OCI-LY7 (cell line): ENCODE data around the gene PIH1D2. TPM values are rescaled to one million over a fixed set of nuclear protein-coding genes. Genes with fewer than 3 reads are reported as not detected.

Experiments used
- BruUV-seq: library from RNA; stranded (reverse); fragments of 400-500 nt; replicated peaks from 2 replicates; lab custom pipeline; 2021; lab: Mats Ljungman, UMichigan
- CTCF ChIA-PET: fragments of 300-600 bp; sonication (Branson Sonifier 250); formaldehyde crosslinking; loops from one replicate; lab custom pipeline; 2022; ENCODE audit warnings: antibody characterized with exemption; ENCODE audit not compliant: unreplicated experiment; lab: Charles Lee
- POLR2A ChIA-PET: fragments of 300-600 bp; sonication (Branson Sonifier 250); formaldehyde crosslinking; loops from one replicate; lab custom pipeline; 2022; ENCODE audit warnings: antibody characterized with exemption; lab: Charles Lee
- DNase-seq: peaks from one replicate; pipeline ENCODE4 v3.0.0-alpha.2; 2015; ENCODE audit warnings: low spot score
- H2AFZ ChIP-seq: fragments of 200-600 bp; sonication (generic), shearing (Covaris generic); 2 replicates; pipeline ENCODE4 v1.6.1; 2014; ENCODE audit warnings: mild to moderate bottlenecking, antibody characterized with exemption, low read length, moderate library complexity
- H3K27ac ChIP-seq: fragments of 200-600 bp; sonication (generic); 2 replicates; pipeline ENCODE4 v1.5.1; 2014; ENCODE audit warnings: mixed run types, low read depth, mild to moderate bottlenecking, moderate library complexity, low read length, inconsistent platforms; ENCODE audit not compliant: poor library complexity, severe bottlenecking
- H3K36me3 ChIP-seq: fragments of 200-600 bp; sonication (generic); 2 replicates; pipeline ENCODE4 v1.6.1; 2014; ENCODE audit warnings: mild to moderate bottlenecking, antibody characterized with exemption, low read length, moderate library complexity, mixed read lengths; ENCODE audit not compliant: insufficient read depth
- H3K4me1 ChIP-seq: fragments of 200-600 bp; sonication (generic); 2 replicates; pipeline ENCODE4 v1.5.1; 2014; ENCODE audit warnings: mild to moderate bottlenecking, low read length; ENCODE audit not compliant: insufficient read depth, poor library complexity, severe bottlenecking
- H3K4me2 ChIP-seq: fragments of 200-600 bp; sonication (generic); 2 replicates; pipeline ENCODE4 v1.6.1; 2014; ENCODE audit warnings: mild to moderate bottlenecking, low read length
- H3K4me3 ChIP-seq: fragments of 200-600 bp; sonication (generic); 2 replicates; pipeline ENCODE4 v1.5.1; 2014; ENCODE audit warnings: mild to moderate bottlenecking, low read depth, low read length; ENCODE audit not compliant: poor library complexity, severe bottlenecking
- H3K79me2 ChIP-seq: fragments of 200-600 bp; sonication (generic); 2 replicates; pipeline ENCODE4 v1.6.1; 2016; ENCODE audit warnings: low read depth, mild to moderate bottlenecking, low read length, moderate library complexity, mixed read lengths; ENCODE audit not compliant: insufficient read depth
- H3K9me2 ChIP-seq: fragments of 200-600 bp; sonication (generic); 2 replicates; pipeline ENCODE4 v1.6.1; 2016; ENCODE audit warnings: mild to moderate bottlenecking, low read length, mixed read lengths; ENCODE audit not compliant: insufficient read depth
- H3K9me3 ChIP-seq: fragments of 200-600 bp; sonication (generic); 2 replicates; pipeline ENCODE4 v1.6.1; 2014; ENCODE audit warnings: mild to moderate bottlenecking, mixed run types, low read length, mixed read lengths
- H4K20me1 ChIP-seq: fragments of 200-600 bp; sonication (generic); 2 replicates; pipeline ENCODE4 v1.6.1; 2014; ENCODE audit warnings: mild to moderate bottlenecking, antibody characterized with exemption, low read length, moderate library complexity, mixed read lengths; ENCODE audit not compliant: insufficient read depth
- CTCF ChIP-seq: fragments of 200-600 bp; sonication (generic); conservative IDR thresholded peaks from 2 replicates; pipeline ENCODE4 v1.5.1; 2014; ENCODE audit warnings: mild to moderate bottlenecking, antibody characterized with exemption, low read length, moderate library complexity, mixed read lengths
- EZH2phosphoT487 ChIP-seq: fragments of 200-600 bp; sonication (generic); IDR thresholded peaks from 2 replicates; pipeline ENCODE4 v1.6.1; 2018; ENCODE audit warnings: low read depth, borderline replicate concordance, mild to moderate bottlenecking, mixed run types, antibody characterized with exemption, low read length, moderate library complexity, mixed read lengths
- intact Hi-C: fragments of 100-400 bp; cut with micrococcal nuclease; formaldehyde crosslinking; loops from one replicate; pipeline ENCODE4 v1.10.0; 2022; ENCODE audit not compliant: unreplicated experiment
- small RNA-seq: library from RNA; depleted of rRNA; stranded (forward); fragments of <200 nt; gene quantifications from one replicate; pipeline ENCODE3, GENCODE V24; 2014
- total RNA-seq, 2 experiments: library from RNA; depleted of rRNA in 1 of 2; stranded (reverse); fragments of >200 nt in 1 of 2; shearing (Covaris generic) in 1 of 2; gene quantifications; 2 replicates each; pipeline ENCODE4 v1.2.3, GENCODE V29; 2014 to 2022

The PIH1D2 gene
- total RNA-seq, 2 experiments from 2014 or later: 1.3 to 2.6 TPM

- H3K4me1 ChIP-seq: peaks cover 23% of the 10 kb centered on the region
- H2AFZ ChIP-seq: peak overlapping the region; percentile 87
- H3K27ac ChIP-seq: no peak overlapping the region
- H3K4me3 ChIP-seq: peak overlapping the region; percentile 87
- no peaks in the 10 kb centered on the region for H4K20me1 ChIP-seq
- intact Hi-C loops: no loop called here
- CTCF ChIA-PET: no interaction called here
- DNase-seq: peak; percentile 18
- POLR2A ChIA-PET: interaction anchor here (0.9 to 1.6 kb wide), 4 partner anchors 64 to 96 kb away, joined by 3 to 4 read pairs (median 4); partner anchors contain the start of gene SDHD
- peaks cover 29% of the 10 kb centered on the region for H3K79me2 ChIP-seq
- H3K36me3 ChIP-seq: peaks cover 8% of the 10 kb centered on the region
- no TSS peak for BruUV-seq
- H3K4me2 ChIP-seq: peak overlapping the region; percentile 86
- TF ChIP-seq EZH2phosphoT487 (no peak), CTCF (peak; percentile 51)
- no peaks in the 10 kb centered on the region for H3K9me3 ChIP-seq
- no peaks in the 10 kb centered on the region for H3K9me2 ChIP-seq
Measured at GRCh38 chr11:112023104-112023503, 50.7 kb downstream of the PIH1D2 start.

- peaks cover 3% of the 10 kb centered on the region; the same call in 1 of the 2 replicates for H3K36me3 ChIP-seq
- no peaks in the 10 kb centered on the region for H3K9me2 ChIP-seq
- peaks cover 18% of the 10 kb centered on the region for H3K4me1 ChIP-seq
- peaks cover 15% of the 10 kb centered on the region; the same call in 1 of the 2 replicates for H3K79me2 ChIP-seq
- no peak for TF ChIP-seq EZH2phosphoT487
- TF ChIP-seq CTCF: no peak
- POLR2A ChIA-PET: no interaction called here
- CTCF ChIA-PET: no interaction called here
- H4K20me1 ChIP-seq: no peaks in the 10 kb centered on the region
- intact Hi-C loops: no loop called here
- BruUV-seq: no TSS peak
- DNase-seq: no peak
- H3K4me3 ChIP-seq: no peak overlapping the region
- H2AFZ ChIP-seq: no peak overlapping the region
- H3K4me2 ChIP-seq: no peak overlapping the region
- no peak overlapping the region for H3K27ac ChIP-seq
- no peaks in the 10 kb centered on the region for H3K9me3 ChIP-seq
Measured at GRCh38 chr11:112019066-112019465, 54.8 kb downstream of the PIH1D2 start.

Small RNA genes within 50 kb of the gene (small RNA-seq; reads per million reads assigned to genes)
- gene AP000907.3 (not detected), gene RNU6-893P (not detected)

Other genes starting within 250 kb of the PIH1D2 start
- 13.8 and 16.8 TPM in 2 replicates for gene ALG9, start 202.4 kb downstream of the PIH1D2 start, total RNA-seq (2014; rRNA removed; shearing (Covaris generic))
- 21.6 and 23.0 TPM in 2 replicates for gene ALG9, start 202.4 kb downstream of the PIH1D2 start, total RNA-seq (2022)
- gene FDXACB1, start 194.9 kb downstream of the PIH1D2 start, total RNA-seq (2014; rRNA removed; shearing (Covaris generic)): 4.2 and 6.2 TPM in 2 replicates
- 5.3 and 5.8 TPM in 2 replicates for gene FDXACB1, start 194.9 kb downstream of the PIH1D2 start, total RNA-seq (2022)
- 14.8 and 17.3 TPM in 2 replicates for gene CFAP68, start 194.5 kb downstream of the PIH1D2 start, total RNA-seq (2014; rRNA removed; shearing (Covaris generic))
- 18.8 and 22.4 TPM in 2 replicates for gene CFAP68, start 194.5 kb downstream of the PIH1D2 start, total RNA-seq (2022)
- gene CRYAB, start 162.2 kb downstream of the PIH1D2 start, total RNA-seq (2014; rRNA removed; shearing (Covaris generic)): not detected in 2 replicates
- gene CRYAB, start 162.2 kb downstream of the PIH1D2 start, total RNA-seq (2022): not detected in 2 replicates
- gene HSPB2, start 161.3 kb downstream of the PIH1D2 start, total RNA-seq (2014; rRNA removed; shearing (Covaris generic)): not detected in 2 replicates
- not detected in 2 replicates for gene HSPB2, start 161.3 kb downstream of the PIH1D2 start, total RNA-seq (2022)
- gene C11orf52, start 155.1 kb downstream of the PIH1D2 start, total RNA-seq (2014; rRNA removed; shearing (Covaris generic)): not detected in 2 replicates
- gene C11orf52, start 155.1 kb downstream of the PIH1D2 start, total RNA-seq (2022): not detected in 2 replicates
- 5.5 and 6.9 TPM in 2 replicates for gene DIXDC1, start 136.7 kb downstream of the PIH1D2 start, total RNA-seq (2014; rRNA removed; shearing (Covaris generic))
- 5.5 and 7.3 TPM in 2 replicates for gene DIXDC1, start 136.7 kb downstream of the PIH1D2 start, total RNA-seq (2022)
- 34.5 and 42.0 TPM in 2 replicates for gene DLAT, start 48.6 kb downstream of the PIH1D2 start, total RNA-seq (2014; rRNA removed; shearing (Covaris generic))
- gene DLAT, start 48.6 kb downstream of the PIH1D2 start, total RNA-seq (2022): 46.0 and 54.1 TPM in 2 replicates
- gene NKAPD1, start 282 bp upstream of the PIH1D2 start, total RNA-seq (2014; rRNA removed; shearing (Covaris generic)): 21.3 and 39.6 TPM in 2 replicates
- 30.7 and 31.1 TPM in 2 replicates for gene NKAPD1, start 282 bp upstream of the PIH1D2 start, total RNA-seq (2022)
- 71.3 and 94.3 TPM in 2 replicates for gene TIMM8B, start 12.7 kb upstream of the PIH1D2 start, total RNA-seq (2014; rRNA removed; shearing (Covaris generic))
- gene TIMM8B, start 12.7 kb upstream of the PIH1D2 start, total RNA-seq (2022): 41.3 and 58.2 TPM in 2 replicates
- gene SDHD, start 12.9 kb upstream of the PIH1D2 start, total RNA-seq (2014; rRNA removed; shearing (Covaris generic)): 43.5 and 58.8 TPM in 2 replicates
- gene SDHD, start 12.9 kb upstream of the PIH1D2 start, total RNA-seq (2022): 77.1 and 85.6 TPM in 2 replicates
- gene IL18, start 90.1 kb upstream of the PIH1D2 start, total RNA-seq (2014; rRNA removed; shearing (Covaris generic)): not detected in 2 replicates
- not detected in 2 replicates for gene IL18, start 90.1 kb upstream of the PIH1D2 start, total RNA-seq (2022)
- gene TEX12, start 93.4 kb upstream of the PIH1D2 start, total RNA-seq (2014; rRNA removed; shearing (Covaris generic)): 0.44 and 0.72 TPM in 2 replicates
- gene TEX12, start 93.4 kb upstream of the PIH1D2 start, total RNA-seq (2022): 0.50 and 0.59 TPM in 2 replicates
- 0.60 and 1.4 TPM in 2 replicates for gene BCO2, start 101.5 kb upstream of the PIH1D2 start, total RNA-seq (2014; rRNA removed; shearing (Covaris generic))
- gene BCO2, start 101.5 kb upstream of the PIH1D2 start, total RNA-seq (2022): 0.90 and 1.2 TPM in 2 replicates
- 22.6 and 28.7 TPM in 2 replicates for gene PTS, start 152.4 kb upstream of the PIH1D2 start, total RNA-seq (2014; rRNA removed; shearing (Covaris generic))
- gene PTS, start 152.4 kb upstream of the PIH1D2 start, total RNA-seq (2022): 37.8 and 40.4 TPM in 2 replicates
- not detected in 2 replicates for gene PLET1, start 186.8 kb upstream of the PIH1D2 start, total RNA-seq (2014; rRNA removed; shearing (Covaris generic))
- not detected in 2 replicates for gene PLET1, start 186.8 kb upstream of the PIH1D2 start, total RNA-seq (2022)